Measurements from ENCODE around the gene WDR5B.

GRCh38 chr3:122414391-122414790 lies 1.5 kb downstream of the WDR5B start:
- TF ChIP-seq CTCF (conservative IDR thresholded peaks at IDR 0.05) = no peak
- no peak for TF ChIP-seq ZFX (IDR thresholded peaks at IDR 0.05)

Data from C4-2B (cell line).